Mesendoderm (in vitro differentiated cells): ENCODE data around the gene DISP3.

ENCODE experiments used
- DNase-seq: peaks from one replicate; pipeline ENCODE4 v3.0.0; 2013
- H2AK5ac ChIP-seq: 2 replicates; pipeline ENCODE4 v1.6.1; 2013; ENCODE audit warnings: low read length, inconsistent platforms
- H2BK120ac ChIP-seq: 2 replicates; pipeline ENCODE4 v1.6.1; 2013; ENCODE audit warnings: low read depth, mild to moderate bottlenecking, low read length, moderate library complexity, mixed read lengths
- H2BK15ac ChIP-seq: replicated peaks from 2 replicates; pipeline ENCODE4 v1.6.1; 2013; ENCODE audit warnings: low read depth, mild to moderate bottlenecking, moderate library complexity
- H2BK5ac ChIP-seq: 2 replicates; pipeline ENCODE4 v1.6.1; 2013; ENCODE audit warnings: low read length, inconsistent platforms
- H3K18ac ChIP-seq: 2 replicates; pipeline ENCODE4 v1.6.1; 2013; ENCODE audit warnings: mild to moderate bottlenecking, low read length, mixed read lengths
- H3K23ac ChIP-seq: one replicate; pipeline ENCODE4 v1.6.1; 2013; ENCODE audit warnings: low read length
- H3K27ac ChIP-seq: 2 replicates; pipeline ENCODE4 v1.5.1; 2013; ENCODE audit warnings: low read depth, mild to moderate bottlenecking, inconsistent platforms, low read length, moderate library complexity
- H3K27me3 ChIP-seq: 2 replicates; pipeline ENCODE4 v1.6.1; 2013; ENCODE audit warnings: low read length, control low read depth, mild to moderate bottlenecking, inconsistent platforms; ENCODE audit not compliant: insufficient read depth, poor library complexity
- H3K36me3 ChIP-seq: 2 replicates; pipeline ENCODE4 v1.6.1; 2013; ENCODE audit warnings: low read length, inconsistent platforms; ENCODE audit not compliant: control insufficient read depth, insufficient read depth
- H3K4ac ChIP-seq: one replicate; pipeline ENCODE4 v1.6.1; 2013; ENCODE audit warnings: low read depth, mild to moderate bottlenecking, low read length, moderate library complexity
- H3K4me1 ChIP-seq: 2 replicates; pipeline ENCODE4 v1.6.1; 2013; ENCODE audit warnings: low read depth, low read length, inconsistent platforms; ENCODE audit not compliant: control insufficient read depth
- H3K4me2 ChIP-seq: 2 replicates; pipeline ENCODE4 v1.6.1; 2013; ENCODE audit warnings: low read length
- H3K4me3 ChIP-seq: 2 replicates; pipeline ENCODE4 v1.5.1; 2013; ENCODE audit warnings: mild to moderate bottlenecking, low read length
- H3K56ac ChIP-seq: one replicate; pipeline ENCODE4 v1.6.1; 2013; ENCODE audit warnings: low read length
- H3K79me1 ChIP-seq: 2 replicates; pipeline ENCODE4 v1.6.1; 2013; ENCODE audit warnings: low read length, inconsistent platforms
- H3K79me2 ChIP-seq: 2 replicates; pipeline ENCODE4 v1.6.1; 2013; ENCODE audit warnings: mild to moderate bottlenecking, low read length; ENCODE audit not compliant: control insufficient read depth, insufficient read depth
- H3K9ac ChIP-seq: 2 replicates; pipeline ENCODE4 v1.6.1; 2013; ENCODE audit warnings: low read length, inconsistent platforms
- H4K5ac ChIP-seq: one replicate; pipeline ENCODE4 v1.6.1; 2013; ENCODE audit warnings: low read length
- H4K8ac ChIP-seq: one replicate; pipeline ENCODE4 v1.6.1; 2013; ENCODE audit warnings: low read depth, mild to moderate bottlenecking, control low read depth, low read length, moderate library complexity
- WGBS: extraction: QIAGEN DNeasy Blood & Tissue Kit; methylation state at CpG from one replicate; pipeline ENCODE4 v1.1.7; 2013; ENCODE audit warnings: low lambda C conversion rate, missing lambda C conversion rate; ENCODE audit not compliant: insufficient coverage; ENCODE audit errors: extremely low coverage; 5-methylcytosine and 5-hydroxymethylcytosine counted together

Gene DISP3

GRCh38 chr1:11501491-11501897, 22.5 kb downstream of the DISP3 start:
- H2BK120ac ChIP-seq: no peak overlapping the region
- WGBS: no CpG with 5 or more reads among the region's 48 CpGs

DNA sequence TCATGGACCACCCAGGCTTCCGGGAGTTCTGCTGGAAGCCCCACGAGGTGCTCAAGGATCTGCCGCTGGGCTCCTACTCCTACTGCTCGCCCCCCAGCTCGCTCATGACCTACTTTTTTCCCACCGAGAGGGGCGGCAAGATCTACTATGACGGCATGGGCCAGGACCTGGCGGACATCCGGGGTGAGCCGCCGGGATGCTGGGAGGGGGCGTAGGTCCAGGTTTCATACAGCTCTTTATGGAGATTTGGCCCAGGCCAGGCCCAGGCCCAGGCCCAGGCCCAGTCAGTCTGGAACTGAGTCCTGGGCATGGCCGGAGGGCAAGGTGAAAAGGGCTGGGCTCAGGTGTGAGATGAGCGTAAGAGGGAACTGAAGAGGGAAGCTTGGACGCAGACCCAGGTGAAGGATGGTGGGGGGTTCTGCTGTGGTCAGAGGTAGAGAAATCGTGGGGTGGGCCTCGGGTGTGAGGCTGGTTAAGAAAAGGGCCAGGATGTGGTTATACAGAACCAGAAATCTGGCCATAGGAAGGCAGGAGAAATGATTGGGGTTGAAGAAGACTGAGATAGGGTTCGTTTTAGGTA, 23.0 kb downstream of the DISP3 start:
- Histone ChIP-seq H2AK5ac (no peak overlapping the region), H3K79me2 (no peaks in the 10 kb centered on the region), H3K27me3 (no peaks in the 10 kb centered on the region), H3K4me3 (no peak overlapping the region), H4K5ac (no peak overlapping the region), H3K79me1 (no peaks in the 10 kb centered on the region), H2BK120ac (no peak overlapping the region), H3K23ac (no peak overlapping the region), H3K27ac (no peak overlapping the region), H3K18ac (no peak overlapping the region), H2BK15ac (no peak overlapping the region), H3K4me2 (no peak overlapping the region), H3K4me1 (no peaks in the 10 kb centered on the region), H3K9ac (no peak overlapping the region), H3K36me3 (no peaks in the 10 kb centered on the region), H2BK5ac (no peak overlapping the region), H4K8ac (no peak overlapping the region), H3K4ac (no peak overlapping the region), H3K56ac (no peak overlapping the region)
- no CpG with 5 or more reads among the region's 19 CpGs for WGBS
- DNase-seq: no peak

More at GRCh38 chr1:11501491-11501897, 22.5 kb downstream of the DISP3 start:
- Histone ChIP-seq H3K56ac (no peak overlapping the region), H3K18ac (no peak overlapping the region), H3K23ac (no peak overlapping the region), H2BK15ac (no peak overlapping the region), H3K4me2 (no peak overlapping the region), H4K8ac (no peak overlapping the region), H3K27ac (no peak overlapping the region), H3K79me1 (no peaks in the 10 kb centered on the region), H3K27me3 (no peaks in the 10 kb centered on the region), H2BK5ac (no peak overlapping the region), H3K36me3 (no peaks in the 10 kb centered on the region), H3K9ac (no peak overlapping the region), H2AK5ac (no peak overlapping the region), H3K79me2 (no peaks in the 10 kb centered on the region), H4K5ac (no peak overlapping the region), H3K4me3 (no peak overlapping the region), H3K4me1 (no peaks in the 10 kb centered on the region), H3K4ac (no peak overlapping the region)
- DNase-seq: no peak

- WGBS: no CpG with 5 or more reads among the region's 5 CpGs
- H3K4me3 ChIP-seq: no peak overlapping the region
- H2BK120ac ChIP-seq: no peak overlapping the region
Measured at GRCh38 chr1:11502516-11502915, 23.6 kb downstream of the DISP3 start.

DNA sequence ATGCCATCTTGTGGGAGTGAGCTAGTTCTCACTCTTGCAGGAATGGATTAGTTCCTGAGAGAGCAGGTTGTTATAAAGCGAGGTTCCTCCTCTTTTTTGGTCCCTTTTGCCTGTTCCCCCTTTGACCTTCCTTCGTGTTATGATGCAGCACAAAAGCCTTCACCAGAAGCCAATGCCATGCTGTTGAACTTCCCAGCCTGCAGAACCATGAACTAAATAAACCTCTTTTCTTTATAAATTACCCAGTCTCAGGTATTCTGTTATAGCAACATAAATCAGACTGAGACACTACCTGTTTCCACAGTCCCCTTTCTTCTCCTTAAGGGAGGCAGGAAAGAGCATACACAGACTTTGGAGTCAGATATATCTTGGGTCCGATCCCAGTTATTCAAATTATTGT, 25.6 kb downstream of the DISP3 start:
- no peak overlapping the region for H2AK5ac ChIP-seq
- no peak overlapping the region for H4K5ac ChIP-seq
- H3K79me1 ChIP-seq: no peaks in the 10 kb centered on the region
- no peak overlapping the region for H2BK5ac ChIP-seq
- H3K4me3 ChIP-seq: no peak overlapping the region
- WGBS: no CpG with 5 or more reads among the region's 3 CpGs
- no peak overlapping the region for H3K56ac ChIP-seq
- H3K4me2 ChIP-seq: no peak overlapping the region
- no peak overlapping the region for H4K8ac ChIP-seq
- H3K36me3 ChIP-seq: no peaks in the 10 kb centered on the region
- H3K27me3 ChIP-seq: no peaks in the 10 kb centered on the region
- H2BK15ac ChIP-seq: no peak overlapping the region
- no peak overlapping the region for H3K9ac ChIP-seq
- no peak overlapping the region for H3K23ac ChIP-seq
- H3K79me2 ChIP-seq: no peaks in the 10 kb centered on the region
- no peak overlapping the region for H3K4ac ChIP-seq
- no peak overlapping the region for H3K18ac ChIP-seq
- no peaks in the 10 kb centered on the region for H3K4me1 ChIP-seq
- H3K27ac ChIP-seq: no peak overlapping the region
- no peak overlapping the region for H2BK120ac ChIP-seq
- DNase-seq: no peak

More at GRCh38 chr1:11502516-11502915, 23.6 kb downstream of the DISP3 start:
- H3K4me2 ChIP-seq: no peak overlapping the region
- no peak overlapping the region for H3K9ac ChIP-seq
- H3K56ac ChIP-seq: no peak overlapping the region
- H2BK5ac ChIP-seq: no peak overlapping the region
- no peak overlapping the region for H2AK5ac ChIP-seq
- no peaks in the 10 kb centered on the region for H3K27me3 ChIP-seq
- H3K18ac ChIP-seq: no peak overlapping the region
- no peak for DNase-seq
- H3K79me1 ChIP-seq: no peaks in the 10 kb centered on the region
- no peak overlapping the region for H4K5ac ChIP-seq
- H2BK15ac ChIP-seq: no peak overlapping the region
- no peak overlapping the region for H3K27ac ChIP-seq
- no peaks in the 10 kb centered on the region for H3K79me2 ChIP-seq
- H3K36me3 ChIP-seq: no peaks in the 10 kb centered on the region
- no peak overlapping the region for H3K4ac ChIP-seq
- no peaks in the 10 kb centered on the region for H3K4me1 ChIP-seq
- no peak overlapping the region for H3K23ac ChIP-seq
- no peak overlapping the region for H4K8ac ChIP-seq

- no peaks in the 10 kb centered on the region for H3K4me1 ChIP-seq
- no peak overlapping the region for H4K5ac ChIP-seq
- H3K4me3 ChIP-seq: no peak overlapping the region
- no peak overlapping the region for H4K8ac ChIP-seq
- no peak overlapping the region for H3K9ac ChIP-seq
- no peaks in the 10 kb centered on the region for H3K79me2 ChIP-seq
- no peak overlapping the region for H3K4ac ChIP-seq
- no peaks in the 10 kb centered on the region for H3K27me3 ChIP-seq
- no peak overlapping the region for H3K56ac ChIP-seq
- H2BK15ac ChIP-seq: no peak overlapping the region
- H3K36me3 ChIP-seq: no peaks in the 10 kb centered on the region
- no peak for DNase-seq
- no peak overlapping the region for H3K4me2 ChIP-seq
- H2BK120ac ChIP-seq: no peak overlapping the region
- no peak overlapping the region for H3K23ac ChIP-seq
- no peaks in the 10 kb centered on the region for H3K79me1 ChIP-seq
- no peak overlapping the region for H3K27ac ChIP-seq
- H3K18ac ChIP-seq: no peak overlapping the region
- no peak overlapping the region for H2BK5ac ChIP-seq
- no CpG with 5 or more reads among the region's 2 CpGs for WGBS
- no peak overlapping the region for H2AK5ac ChIP-seq
Measured at GRCh38 chr1:11505591-11506538, 26.9 kb downstream of the DISP3 start.
